HG02973 (cell line): ENCODE data around the gene MLC1.

Experiments
- ATAC-seq: cut with Tn5 transposase; IDR thresholded peaks from one replicate; pipeline ENCODE4 v1.9.1; 2021; ENCODE audit warnings: moderate library complexity; ENCODE audit not compliant: unreplicated experiment

The MLC1 gene

DNA sequence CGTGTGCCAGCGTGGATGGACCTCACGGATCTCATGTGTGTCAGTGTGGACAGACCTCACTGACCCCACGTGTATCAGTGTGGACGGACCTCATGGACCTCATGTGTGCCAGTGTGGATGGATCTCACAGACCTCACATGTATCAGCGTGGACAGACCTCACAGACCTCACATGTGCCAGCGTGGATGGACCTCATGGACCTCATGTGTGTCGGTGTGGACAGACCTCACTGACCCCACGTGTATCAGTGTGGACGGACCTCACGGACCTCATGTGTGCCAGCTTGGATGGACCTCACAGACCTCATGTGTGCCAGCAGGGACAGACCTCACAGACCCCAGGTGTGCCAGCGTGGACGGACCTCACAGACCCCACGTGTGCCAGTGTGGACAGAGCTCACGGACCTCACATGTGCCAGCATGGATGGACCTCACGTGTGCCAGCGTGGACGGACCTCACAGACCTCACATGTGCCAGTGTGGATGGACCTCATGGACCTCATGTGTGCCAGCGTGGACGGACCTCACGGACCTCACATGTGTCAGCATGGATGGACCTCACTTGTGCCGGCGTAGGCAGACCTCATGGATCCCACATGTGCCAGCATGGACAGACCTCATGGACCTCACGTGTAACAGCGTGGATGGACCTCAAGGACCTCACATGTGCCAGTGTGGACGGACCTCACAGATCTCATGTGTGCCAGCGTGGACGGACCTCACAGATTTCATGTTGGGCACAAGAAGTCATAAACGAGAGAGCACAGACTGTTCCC lies 45.4 kb downstream of the MLC1 start:
- ATAC-seq, result no peak

DNA sequence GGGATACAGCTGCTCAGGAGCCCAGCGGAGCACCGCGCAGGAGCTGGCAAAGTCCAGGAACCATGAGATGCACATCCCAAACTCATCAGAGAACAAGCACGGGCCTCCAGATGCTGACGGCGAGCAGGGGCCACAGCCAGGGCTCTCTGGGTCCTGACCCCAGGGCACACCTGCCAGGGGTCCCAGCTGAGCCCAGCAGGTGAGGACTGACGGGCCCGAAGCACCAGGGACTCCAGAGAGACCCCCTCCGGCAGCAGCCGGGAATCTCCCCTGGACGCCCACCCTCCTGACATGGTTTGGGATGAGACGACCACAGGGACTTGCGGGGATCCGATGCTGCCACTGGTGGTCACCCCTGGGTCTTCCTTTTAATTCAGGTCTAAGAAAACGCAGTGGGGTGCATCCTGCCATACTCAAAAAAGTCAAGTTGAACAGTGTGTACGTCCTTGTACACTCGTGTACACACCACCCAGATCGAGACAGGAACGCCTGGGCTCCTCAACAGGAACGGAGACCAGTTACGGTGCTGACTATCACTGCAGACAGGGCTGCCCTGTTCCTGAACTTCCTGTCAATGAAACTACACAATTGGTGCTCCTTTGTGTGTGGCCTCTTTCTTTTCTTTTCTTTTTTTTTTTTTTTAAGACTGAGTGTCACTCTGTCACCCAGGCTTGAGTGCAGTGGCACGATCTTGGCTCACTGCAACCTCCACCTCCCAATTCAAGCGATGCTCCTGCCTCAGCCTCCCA lies 49.1 kb downstream of the MLC1 start:
- no peak for ATAC-seq

DNA sequence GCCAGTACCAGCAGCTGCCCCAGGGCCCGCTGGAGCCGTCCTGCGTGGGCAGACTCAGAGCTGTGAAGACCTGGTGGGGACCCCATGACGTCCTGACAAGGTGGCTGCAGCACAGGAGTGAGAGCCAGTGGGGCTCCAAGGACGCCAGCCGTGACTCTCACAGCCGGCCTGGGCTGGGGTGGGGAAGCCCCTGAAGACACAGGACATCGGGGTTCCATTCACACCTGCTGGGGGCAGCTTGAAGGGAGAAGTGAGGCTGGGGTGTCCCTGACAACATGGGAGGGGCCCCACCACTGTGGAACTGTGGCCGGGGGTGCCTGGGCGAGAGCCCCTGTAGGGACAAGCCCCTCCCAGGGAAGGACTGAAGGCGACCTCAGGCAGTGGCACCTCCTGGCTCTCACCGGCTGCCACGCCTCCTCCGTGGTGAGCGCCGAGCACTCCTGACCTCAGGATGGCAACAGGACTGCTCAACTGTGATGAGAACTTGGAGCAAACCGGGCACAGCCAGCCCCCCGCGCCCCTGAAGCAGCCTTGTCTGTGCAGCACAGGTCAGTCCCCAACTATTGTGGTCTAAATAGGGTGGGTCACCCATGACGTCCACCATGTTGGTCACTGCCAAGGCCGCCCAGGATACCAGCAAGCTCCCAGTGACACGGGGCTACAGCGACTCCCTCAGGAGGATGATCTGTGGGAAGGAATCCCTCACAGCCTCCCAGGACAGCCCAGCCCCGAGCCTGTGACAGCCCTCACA lies 49.9 kb downstream of the MLC1 start:
- no peak for ATAC-seq

DNA sequence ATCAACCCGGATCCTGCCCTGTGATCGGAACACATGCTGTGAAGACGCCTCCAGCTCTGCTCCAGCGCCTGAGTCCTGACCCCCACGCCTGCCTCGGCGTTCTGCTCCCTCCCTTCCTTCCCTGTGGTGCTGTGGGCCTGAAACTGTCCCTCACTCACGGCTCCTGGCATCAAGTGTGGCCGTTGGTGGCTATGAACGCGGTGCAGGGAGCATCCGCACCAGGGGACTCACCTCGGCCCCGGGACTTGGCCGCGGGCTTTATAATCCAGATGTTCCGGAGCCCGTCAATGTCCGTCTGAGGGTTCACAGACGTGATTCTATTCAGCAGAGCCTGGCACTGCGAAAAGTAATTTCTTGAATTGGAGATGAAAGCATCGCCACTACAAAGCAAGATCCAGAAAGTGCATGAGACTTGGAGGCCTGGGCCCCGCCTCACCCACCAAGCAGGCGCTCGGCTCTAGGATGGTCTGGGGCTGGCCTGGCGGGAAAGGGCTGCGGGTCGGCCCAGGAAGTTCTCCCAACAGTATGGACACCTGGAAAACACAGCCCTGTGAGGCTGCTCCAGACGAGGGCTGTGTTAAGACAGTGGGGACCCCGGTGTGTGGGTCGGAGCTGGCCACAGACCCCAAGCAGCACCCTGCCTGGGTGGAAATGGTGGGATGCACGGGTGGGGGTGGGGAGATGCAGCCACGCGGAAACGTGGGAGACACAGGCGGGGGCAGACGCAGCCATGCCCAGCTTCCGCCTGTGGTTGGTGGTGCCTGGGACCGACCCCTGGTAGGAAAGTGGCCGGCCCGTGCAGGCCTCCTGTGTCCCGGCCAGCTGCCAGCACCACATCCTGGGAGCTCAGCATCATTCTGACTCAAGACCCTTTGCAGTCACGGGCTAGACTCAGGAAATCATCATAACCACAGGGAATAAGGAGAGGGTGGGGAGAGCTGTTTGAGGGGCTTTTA lies 50.8 kb downstream of the MLC1 start:
- ATAC-seq, result no peak

DNA sequence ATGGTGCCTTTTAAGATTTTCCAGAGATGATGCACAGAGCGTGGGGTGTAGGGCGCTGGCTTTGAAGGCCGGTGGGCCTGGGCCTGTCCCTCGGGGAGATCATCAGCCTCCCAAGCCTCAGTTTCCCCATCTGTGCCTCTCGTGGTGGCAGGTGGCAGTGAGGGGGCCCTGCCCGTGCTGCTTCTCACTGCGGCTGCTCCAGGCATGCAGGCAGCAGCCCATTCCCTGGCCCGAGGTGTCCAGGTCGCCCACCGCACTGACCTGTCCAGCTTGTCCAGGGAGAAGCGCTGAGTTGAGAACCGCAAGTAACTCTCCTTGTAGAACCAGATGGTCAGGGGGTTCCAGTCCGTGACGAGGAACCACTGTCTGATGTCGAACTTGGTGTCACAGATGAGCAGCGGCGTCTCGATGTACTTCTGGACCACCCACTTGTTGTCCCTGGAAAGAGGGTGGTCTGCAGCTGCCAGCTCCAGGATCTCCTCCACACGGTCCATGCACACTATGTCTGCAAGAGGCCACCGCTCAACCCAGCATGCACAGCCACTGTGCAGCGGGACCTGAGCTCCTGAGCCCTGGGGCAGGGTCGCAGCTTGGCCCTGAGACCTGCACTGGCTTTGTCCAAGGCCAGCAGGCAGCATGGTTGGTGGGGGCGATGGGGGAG lies 52.2 kb downstream of the MLC1 start:
- no peak for ATAC-seq

DNA sequence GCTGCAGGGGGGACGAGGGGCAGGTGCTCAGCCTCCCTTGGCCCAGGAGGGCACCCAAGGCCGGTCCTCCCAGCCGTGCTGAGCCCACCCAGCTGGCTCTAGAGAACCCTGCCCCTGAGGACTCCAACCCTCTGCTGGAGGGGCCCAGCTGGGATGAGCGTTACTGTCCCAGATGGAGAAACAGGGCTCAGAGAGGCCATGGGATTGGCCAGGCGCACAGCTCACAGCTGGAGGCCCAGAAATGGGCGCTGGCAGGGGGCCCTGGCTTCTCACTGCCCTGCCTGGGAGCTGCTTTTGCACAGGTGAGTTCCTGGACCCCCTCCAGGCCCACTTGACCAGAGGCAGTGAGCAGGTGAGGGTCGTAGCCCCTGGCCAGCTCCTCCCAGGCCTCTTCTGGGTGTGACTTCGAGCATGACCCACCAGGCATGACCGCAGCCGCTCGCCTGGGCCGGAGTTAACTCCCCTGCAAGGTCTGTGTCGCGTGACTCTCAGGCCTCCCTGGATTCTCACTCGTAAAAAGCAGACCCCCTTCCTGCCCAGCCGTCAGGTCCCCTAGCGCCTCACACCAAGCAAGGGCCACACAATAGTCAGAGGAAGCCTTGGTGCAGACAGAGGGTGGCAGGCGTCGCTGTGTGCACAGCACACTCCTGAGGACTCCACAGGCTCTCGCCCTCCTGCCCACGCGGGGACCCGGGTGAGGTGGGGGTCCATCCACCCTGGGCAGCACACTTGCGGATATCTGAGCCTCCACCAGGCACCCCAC lies 52.9 kb downstream of the MLC1 start:
- no peak for ATAC-seq

DNA sequence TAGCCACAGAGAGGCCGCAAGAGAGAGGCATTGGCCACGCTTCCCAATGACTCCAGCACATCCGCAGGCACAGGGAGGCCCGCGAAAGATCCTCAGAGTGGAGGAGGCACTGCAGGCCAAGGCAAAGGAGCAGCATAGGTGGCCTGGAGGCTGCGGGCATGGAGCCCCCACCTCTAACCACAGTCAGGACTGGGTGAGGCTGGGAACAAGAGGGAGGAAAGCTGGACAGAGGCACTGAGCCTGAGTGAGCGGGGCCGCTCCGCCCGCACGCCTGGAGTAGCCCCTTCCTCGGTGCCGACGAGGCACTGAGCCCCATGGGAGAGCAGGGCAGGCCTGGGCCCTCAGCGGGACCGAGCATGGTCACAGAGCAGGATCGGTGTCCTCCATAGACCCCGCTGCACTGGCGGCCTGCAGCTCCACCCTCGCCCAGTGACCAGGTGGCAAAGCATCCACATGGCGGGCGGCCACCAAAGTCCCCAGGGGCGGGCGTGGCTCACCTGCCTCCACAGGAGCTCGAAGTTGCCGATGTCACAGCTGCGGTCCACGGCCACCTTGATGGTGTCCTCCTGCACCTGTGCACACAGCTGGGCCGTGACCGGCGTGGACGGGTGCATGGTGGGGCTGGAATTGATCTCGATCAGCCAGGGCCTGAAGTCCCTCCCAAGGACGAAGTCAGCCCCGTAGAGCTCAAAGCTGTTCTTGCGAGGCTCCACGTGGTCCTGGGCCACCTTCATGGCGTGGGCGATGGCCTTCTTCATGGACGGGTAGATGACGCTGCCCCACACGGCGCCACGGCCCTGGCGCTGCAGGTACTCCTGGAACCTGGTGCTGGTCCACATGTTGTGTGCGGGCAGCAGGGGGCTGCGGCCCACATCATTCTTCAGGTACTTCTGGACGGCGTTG lies 53.8 kb downstream of the MLC1 start:
- no peak for ATAC-seq

DNA sequence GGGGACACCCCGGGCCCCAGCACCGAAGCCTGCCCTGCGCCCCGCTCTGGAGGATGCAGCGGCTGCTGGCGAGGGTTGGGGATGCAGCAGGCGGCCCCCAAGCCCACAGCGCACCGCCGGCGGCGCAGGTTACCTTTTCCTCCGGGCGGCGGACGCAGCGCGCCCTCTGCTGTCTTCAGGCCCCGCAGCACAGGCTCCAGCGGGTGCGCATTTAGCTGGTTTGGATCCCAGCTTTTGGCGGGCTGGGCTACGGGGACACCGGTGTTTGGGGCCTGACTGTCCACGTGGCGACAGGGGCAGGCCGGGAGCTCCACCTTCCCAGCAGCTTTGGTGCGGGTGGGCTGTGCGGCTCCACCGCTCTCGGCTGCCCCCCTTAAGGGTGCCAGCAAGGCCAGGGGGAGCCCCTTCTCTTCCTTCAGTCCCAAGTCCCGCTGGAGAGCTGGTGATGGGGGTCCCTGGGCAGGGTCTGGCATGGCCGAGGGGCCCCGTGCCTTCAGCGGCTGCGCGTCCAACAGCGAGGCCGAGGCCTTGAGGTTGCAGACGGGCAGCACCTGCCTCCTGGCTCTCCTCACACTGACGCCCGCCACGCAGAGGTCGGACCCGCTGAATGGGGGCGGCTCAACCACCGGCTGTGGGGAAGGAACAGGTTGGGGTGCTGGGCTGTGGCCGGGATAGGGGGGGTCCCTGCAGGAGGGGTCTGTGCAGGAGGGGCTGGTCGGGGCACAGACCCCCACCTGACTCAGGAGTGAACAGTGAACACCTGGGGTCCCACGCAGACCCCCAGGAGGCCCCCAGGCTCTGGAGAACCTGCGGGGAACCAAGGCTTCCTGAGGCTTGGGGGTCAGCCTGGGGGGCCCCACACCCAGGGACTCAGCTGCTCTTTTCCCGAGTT lies 54.7 kb downstream of the MLC1 start:
- ATAC-seq, result no peak

DNA sequence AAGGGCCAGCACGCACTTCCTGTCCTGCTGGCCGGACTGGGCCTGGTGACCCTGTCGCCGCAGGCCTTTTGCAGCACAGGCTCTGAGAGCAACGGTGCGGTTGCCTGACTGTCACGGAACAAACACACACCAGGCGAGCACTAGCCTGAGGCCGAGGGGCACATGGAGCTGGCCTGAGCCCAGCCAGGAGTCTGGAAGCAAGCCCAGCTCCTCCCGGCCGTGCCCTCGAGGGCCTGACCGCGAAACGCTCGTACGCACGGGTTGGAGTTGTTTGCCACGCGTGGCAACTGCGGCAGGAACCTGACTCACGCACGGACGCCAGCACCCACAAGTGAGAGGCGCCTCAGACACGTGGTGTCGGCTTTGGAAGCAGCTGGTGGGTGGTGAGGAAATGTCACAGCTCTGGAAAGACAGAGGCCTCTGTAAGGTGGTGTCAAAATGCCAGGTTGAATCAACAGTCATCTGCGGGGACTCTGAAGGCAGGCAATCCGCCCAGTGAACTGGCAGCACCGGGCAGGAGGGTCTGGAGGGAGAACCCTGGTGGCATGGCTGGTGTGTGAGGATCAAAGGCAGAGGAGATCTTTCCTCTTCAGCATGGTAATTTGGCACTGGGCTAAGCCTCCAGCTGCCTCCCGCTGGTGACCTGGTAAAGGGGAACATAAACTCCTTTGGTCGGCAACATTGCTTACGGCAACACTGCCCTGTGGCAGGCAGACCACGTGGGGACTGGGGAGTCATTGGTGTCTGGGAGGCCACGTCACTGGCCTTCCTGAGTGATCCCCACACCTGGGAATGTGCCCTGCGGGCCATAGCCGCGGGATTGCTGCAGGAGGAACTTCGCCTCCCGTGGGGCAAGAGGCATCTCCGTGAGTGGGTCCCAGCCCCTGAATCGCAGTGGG lies 57.3 kb downstream of the MLC1 start:
- no peak for ATAC-seq

DNA sequence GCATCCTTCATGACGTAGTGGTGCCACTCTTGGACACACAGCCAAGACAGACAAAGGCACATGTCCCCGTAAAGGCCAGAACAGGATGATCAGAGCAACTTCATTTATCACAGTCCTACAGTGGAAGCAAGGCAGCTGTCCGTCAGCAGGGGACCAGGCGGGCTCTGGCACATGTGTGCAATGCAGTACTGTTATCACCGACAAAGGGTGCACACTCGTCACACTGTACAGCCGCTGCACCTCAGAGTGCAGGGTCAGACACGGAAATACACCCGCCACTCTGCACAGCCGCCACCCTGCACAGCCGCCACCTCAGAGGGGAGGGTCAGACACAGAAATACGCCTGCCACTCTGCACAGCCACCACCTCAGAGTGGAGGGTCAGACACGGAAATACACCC lies 59.2 kb downstream of the MLC1 start:
- no peak for ATAC-seq

DNA sequence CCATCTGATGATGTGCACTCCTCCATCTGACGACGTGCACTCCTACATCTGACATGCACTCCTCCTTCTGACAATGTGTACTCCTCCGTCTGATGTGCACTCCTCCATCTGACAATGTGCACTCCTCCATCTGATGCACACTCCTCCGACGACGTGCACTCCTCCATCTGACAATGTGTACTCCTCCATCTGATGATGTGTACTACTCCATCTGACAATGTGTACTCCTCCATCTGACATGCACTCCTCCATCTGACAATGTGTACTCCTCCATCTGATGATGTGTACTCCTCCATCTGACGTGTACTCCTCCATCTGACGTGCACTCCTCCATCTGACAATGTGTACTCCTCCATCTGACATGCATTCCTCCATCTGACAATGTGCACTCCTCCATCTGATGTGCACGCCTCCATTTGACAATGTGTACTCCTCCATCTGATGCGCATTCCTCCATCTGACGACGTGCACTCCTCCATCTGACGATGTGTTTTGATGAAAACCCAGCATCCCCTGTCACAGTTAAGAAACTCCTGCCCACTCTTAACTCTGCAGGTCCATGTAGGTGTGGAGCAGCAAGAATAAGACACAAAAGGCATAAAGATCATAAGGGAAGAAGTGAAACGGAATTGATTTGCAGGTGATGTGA lies 62.9 kb downstream of the MLC1 start:
- ATAC-seq, result no peak

DNA sequence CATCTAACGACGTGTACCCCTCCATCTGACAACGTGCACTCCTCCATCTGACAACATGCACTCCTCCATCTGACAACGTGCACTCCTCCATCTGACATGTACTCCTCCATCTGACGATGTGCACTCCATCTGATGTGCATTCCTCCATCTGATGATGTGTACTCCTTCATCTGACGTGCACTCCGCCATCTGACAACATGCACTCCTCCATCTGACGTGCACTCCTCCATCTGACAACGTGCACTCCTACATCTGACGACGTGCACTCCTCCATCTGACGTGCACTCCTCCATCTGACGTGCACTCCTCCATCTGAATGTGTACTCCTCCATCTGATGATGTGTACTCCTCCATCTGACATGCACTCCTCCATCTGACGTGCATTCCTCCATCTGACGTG lies 64.6 kb downstream of the MLC1 start:
- no peak for ATAC-seq

DNA sequence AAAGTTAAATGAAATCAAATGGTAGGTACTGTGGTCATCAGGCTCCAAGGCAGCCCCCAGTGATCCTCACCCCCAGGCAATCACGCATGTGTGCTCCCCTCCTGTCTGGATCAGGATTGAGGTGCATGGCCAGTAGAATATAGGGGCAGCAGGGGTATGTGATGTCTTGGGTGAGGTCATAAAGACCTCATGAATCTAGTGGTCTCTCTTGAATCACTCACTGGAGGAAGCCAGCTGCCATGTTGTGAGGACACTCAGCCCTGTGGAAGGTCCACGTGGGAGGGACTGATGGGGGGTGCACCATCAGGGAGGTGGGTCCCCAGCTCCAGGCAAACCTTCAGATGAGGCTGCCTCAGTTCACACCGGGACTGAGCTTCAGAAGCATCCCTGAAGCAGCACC lies 65.9 kb downstream of the MLC1 start:
- ATAC-seq, result no peak

DNA sequence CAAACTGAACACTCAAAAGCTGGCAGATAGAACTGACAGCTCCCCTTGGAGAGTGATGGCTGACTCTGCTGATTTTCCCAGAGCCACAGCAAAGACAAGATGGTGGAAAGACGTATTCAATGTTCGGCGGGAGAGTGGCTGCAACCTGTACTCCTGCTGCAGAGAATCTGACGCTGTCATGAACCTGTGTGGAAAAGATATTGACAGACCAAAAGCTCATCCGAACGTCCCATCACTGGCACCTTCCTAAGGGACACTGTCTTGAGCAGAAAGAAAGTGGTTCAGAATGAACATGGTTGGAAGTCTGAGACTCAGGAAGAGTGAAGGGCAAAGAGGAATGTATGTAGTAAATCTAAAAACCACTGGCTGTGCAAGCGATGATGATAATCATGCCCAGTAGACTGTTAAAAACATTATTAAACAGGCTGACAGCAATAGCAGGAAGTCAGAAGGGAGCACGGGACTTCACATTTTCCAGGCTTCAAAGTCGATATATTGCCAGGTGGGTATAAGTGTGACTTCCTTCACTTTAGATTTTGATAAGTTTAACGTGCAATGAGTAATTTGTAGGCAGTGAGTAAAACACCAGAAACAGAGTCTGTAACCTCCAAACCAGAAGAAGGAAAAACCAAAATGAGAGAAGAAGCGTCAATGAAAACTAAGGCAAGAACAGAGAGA lies 66.5 kb downstream of the MLC1 start:
- no peak for ATAC-seq

DNA sequence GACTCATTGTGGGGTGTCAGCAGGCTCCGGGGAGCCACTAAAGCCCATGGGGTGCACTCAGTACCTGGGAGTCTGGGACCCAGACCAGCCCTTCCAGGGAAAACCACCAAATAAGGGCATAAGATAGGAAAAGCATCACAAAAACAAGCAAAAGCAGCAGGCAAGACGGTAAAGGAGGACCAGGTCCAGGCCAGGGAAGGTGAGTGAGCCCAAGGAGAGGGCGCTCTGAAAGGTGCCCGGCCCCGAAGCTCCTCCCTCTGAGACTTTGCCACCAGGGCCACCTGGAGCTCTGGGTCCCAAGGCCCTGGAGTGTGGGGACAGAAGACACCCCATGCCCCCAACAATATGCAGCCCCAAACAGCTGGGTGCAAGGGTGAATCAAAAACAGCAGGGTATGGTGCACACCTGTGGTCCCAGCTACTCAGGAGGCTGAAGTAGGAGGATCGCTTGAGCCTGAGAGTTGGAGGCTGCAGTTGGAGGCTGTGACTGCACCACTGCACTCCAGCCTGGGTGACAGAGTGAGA lies 67.5 kb downstream of the MLC1 start:
- no peak for ATAC-seq
